ENCODE measurements around the gene FCF1.

The FCF1 gene

DNA sequence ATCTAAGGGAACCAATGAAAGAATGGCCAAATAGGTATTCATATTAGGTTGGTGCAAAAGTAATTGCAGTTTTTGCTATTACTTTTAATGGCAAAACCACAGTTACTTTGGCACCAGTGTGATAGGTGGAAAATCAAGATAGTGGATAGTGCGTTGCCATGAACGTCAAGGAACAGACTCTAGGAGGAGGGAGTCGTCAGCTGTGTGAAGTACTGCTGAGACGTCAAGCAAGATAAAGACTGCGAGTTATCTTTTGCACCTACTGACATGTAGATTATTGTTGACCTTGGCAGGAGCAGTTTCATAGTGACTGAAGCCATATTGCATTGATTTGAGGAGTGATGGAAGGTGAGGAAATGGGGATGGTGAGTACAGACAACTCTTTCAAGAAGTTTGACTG lies 58.5 kb downstream of the FCF1 start:
- no peak for DNase-seq

DNA sequence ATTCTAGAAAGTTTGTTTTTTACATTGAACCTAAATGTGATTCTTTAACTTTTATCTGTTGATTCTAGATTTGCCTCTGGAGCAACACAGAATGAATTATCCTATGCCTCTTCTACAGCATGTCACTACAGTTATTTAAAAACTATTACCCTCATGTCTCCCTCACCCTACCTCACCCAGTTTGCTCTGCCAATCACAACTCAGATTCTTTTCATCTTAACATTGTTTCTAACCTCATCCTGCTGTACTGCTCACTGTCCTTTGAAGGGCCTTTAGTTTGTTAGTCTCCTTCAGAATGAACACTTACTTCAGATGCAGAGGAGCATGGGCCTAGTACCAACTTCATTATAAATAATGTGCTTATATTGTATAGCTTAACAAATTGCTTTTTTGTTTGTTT lies 71.7 kb downstream of the FCF1 start:
- DNase-seq, result no peak

DNA sequence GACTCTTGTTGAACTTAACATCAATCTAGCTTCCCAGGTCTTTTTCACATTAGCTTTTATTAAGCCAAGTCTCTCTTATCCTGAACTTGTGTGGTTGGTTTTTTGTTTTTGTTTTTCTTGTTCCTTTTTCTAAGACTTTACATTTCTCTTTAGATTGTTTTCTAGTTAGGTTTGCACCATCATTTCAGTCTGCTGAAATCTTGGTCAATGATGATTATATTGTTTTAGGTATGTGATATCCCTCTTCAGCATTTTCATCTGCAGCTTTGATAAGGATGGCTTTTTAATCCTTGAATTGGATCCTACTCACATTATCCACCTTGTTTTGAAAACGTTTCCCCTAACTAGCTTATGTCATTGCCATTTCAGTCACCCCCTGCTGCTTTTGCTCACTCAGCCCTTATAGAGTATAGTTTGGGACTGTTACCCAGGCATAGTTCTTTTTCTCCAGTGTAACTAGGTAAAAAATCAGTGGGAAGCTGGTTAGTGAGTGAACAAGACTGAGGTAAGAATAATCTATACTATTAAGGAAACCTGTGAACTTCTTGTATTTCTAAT lies 72.2 kb downstream of the FCF1 start:
- no peak for DNase-seq

DNA sequence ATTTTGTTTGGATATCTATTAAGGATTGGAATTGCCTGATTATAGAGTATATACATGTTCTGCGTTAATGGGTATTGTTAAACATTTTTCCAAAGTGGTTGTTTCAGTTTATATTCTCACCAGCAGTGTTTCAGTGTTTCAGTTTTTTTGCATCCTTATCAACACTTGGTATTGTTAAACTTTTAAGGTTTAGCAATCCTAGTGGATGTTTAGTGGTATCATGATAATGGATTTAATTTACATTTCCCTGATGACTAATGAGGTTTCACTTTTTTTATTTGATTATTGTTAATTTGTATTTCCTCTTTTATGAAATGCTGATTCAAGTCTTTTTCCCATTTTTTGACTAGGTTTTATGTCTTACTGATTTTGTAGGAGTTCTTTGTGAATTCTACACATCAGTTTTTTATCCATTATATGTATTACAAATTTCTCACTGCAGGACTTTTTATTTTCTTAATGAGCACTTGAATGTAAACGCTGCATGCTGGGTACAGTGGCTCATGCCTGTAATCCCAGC lies 73.9 kb downstream of the FCF1 start:
- no peak for DNase-seq

Data from activated CD4-positive, alpha-beta T cell treated with anti-CD3 and anti-CD28 coated beads, Interleukin-2, amount 50 U/mL, for 16 hours (primary cell).